Ovary (tissue), 3 donors: ENCODE measurements around the gene CRACDL.

ENCODE experiments used
- CTCF ChIP-seq, 3 donors: fragments of 450-650 bp in 2 of 3; fragments of 200-600 bp in 1 of 3; IDR thresholded peaks; one replicate each; pipeline versions ENCODE4 v1.5.1 to v1.8.0; 2016 to 2022; ENCODE audit warnings: antibody characterized with exemption in 3 of 3, mild to moderate bottlenecking in 1 of 3
- EP300 ChIP-seq: sonication (generic); formaldehyde crosslinking; IDR thresholded peaks from one replicate; pipeline ENCODE4 v1.6.1; 2017; ENCODE audit warnings: antibody characterized with exemption
- donor health status: DM: no; HTN: no; CAD: no.

- TF ChIP-seq CTCF (IDR thresholded peaks at IDR 0.05), result no peak
- no peak for TF ChIP-seq EP300
Measured at GRCh38 chr2:98923244-98923940, 12.6 kb downstream of the CRACDL start.
